HG03457 (cell line): ENCODE results near the gene NAA25.
"Not testable (repeated sequence)": the region's sequence is repeated elsewhere in the genome, so short reads cannot be mapped to it uniquely, and the experiment has no call there.

Experiments
- ATAC-seq: cut with Tn5 transposase; IDR thresholded peaks from one replicate; pipeline ENCODE4 v1.9.1; 2021; ENCODE audit warnings: moderate number of reproducible peaks; ENCODE audit not compliant: unreplicated experiment

NAA25 gene

DNA sequence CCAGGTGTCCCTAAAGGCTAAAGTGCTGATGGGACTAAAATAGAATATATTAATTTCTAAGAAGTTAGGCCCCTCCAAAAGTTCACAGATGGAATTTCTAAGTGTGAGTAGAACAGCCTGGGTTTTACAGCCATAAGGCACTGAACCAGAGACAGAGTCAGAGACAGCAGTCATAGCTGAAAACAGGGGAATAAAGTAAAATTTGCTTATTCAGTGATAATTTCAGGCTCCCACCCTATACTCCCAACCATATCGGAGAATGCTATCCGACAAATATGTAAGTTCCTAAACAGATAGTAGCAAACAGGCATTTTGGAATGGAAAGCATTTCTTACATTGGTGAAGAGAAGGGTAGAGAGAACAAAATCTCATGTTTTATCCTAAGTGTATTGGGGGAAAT lies 45.3 kb downstream of the NAA25 start:
- no peak for ATAC-seq

DNA sequence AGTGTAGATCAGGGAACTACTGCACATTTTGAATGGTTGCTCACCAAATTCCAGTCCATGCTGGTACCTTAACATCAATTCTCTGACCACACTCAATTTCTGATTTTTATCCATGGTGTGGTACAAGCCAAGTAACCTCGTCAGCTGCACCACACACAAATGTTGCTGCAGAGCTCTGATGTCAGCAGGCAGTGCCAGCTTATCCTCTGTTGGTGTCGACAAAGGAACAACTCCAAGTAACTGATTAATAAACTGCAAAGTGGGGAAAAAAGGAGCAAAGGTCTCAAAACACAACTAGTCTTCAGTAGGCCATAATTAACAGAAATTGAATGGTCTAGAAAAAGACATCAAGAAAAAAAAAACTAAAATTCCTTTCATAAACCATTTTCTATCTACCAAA lies 47.4 kb downstream of the NAA25 start:
- no peak for ATAC-seq

DNA sequence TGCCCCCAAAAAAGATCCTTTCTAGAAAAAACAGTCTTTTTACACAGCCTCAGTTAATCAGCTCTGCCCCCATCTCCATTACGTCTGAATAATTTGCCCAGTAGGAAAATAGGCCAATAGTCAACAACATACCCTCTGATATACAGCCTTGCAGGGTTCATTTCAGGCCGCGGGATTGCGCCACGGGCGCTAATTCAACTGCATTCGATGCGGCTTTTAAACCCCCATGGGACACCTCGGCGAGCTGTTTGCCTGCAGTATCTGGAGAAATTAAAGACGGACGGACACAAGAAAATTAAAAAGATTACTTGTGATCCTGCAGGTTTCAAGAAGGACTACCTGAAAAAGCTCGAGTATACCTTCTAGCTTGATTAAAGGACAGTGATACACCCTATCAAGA lies 59.2 kb downstream of the NAA25 start:
- no peak for ATAC-seq

DNA sequence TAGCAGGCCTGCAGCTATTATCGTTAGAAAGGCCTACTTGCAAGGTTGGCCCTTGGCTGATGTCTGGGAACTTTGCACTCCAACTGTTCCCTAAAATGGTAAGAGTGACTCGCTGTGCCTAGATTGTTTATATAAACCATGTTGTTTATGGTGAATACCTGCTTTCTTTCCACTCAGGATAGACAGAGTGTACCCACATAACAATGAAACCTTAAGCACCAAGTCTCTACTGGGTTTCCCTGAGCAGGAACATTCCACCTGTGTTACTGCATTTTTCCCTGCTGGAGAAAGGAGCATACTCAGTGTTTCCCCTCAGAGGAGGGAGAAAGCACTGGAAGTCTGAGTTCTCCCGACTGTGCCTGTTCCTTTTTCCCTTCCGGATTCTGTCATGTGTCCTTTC lies 62.6 kb downstream of the NAA25 start:
- no peak for ATAC-seq

DNA sequence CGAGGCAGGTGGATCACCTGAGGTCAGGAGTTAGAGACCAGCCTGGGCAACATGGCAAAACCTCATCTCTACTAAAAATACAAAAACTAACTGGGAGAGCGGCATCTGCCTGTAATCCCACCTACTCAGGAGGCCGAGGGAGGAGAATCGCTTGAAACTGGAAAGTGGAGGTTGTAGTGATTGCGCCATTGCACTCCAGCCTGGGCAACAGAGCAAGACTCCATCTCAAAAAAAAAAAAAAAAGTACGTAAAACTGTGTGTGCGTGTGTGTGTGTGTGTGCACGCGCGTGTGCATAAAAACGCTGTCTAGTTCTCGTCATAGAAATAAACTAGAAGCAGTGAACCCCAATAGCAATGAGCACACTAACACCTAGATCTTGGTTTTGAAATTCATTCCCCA lies 72.0 kb downstream of the NAA25 start:
- ATAC-seq, result not testable (repeated sequence)

DNA sequence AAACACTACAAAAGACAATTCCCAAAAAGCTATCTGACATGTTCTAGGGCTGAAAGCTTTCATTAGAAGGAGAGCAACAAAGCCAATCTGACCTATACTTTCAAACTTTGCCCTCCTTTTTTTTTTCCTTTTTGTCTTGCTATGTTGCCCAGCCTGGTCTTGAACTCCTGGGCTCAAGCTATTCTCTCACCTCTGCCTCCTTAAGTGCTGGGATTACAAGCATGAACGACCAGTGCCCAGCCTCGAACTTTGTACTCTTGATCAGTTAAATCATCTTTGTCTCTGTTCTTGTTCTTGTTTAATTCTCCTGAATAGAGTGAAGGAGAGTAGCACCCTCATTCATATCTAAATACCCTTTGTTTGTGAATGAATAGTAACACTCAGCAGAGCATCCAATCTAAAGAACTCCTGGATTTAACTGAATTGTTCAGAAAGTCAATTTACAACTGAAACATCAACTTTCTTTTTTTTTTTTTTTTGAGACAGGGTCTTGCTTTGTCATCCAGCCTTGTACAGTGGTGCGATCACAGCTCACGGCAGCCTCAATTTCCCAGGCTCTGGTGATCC lies 73.3 kb downstream of the NAA25 start:
- no peak for ATAC-seq

DNA sequence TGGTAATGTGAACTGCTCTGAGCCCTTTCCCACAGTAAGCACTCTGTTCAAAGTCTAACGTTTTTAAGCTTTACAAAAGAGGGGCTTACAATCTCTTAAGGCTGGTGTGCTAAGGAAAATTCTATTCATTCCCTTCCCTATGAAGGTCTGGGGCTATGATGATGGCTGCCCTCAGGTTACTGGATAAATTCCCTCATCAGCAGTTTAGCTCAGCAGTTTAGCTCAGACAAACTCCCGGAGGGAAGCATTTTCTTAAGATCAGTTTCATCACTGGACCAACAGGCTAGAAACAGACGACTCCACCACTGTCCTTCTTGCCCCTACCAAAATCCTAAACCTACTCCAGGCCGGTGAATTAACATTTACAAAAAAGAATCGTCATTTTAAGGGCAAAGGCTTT lies 76.3 kb downstream of the NAA25 start:
- ATAC-seq, result no peak

DNA sequence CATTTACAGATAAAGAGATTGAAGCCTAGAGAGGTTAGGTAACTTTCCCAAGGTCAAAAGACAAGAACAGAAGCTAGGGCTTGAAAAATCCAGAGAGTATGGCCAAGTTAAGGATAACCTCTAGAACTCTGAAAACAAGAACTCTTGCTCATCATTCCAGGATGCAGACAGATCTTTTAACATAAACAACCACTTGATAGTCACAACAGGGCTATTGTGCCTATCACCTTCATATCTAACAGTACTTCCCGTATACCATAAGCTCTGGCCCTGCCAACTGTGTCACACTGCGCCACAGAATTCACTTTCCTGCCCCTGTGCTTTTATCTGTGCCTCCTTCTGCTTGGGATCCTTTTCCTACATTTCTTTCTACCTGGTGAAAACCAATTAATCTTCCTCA lies 77.1 kb downstream of the NAA25 start:
- ATAC-seq, result no peak

DNA sequence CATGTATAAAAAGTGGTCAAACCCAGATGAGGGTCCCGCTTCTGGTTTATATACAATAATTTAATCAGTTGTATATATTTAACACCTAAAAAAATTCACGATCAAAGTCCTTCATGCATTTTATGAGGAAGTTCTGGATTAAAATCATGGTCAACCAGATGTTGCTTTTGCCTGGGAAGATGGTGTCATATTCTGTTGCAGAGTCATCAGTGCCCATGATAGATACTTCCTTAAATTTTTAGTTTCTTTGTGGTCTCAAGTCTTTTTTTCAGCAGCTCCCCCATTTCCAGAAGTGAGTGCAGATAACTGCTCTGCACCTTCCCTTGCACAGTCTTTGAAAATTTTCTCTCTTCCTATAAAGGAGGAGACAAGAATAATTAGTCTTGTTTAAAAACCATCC lies 79.3 kb downstream of the NAA25 start:
- no peak for ATAC-seq

DNA sequence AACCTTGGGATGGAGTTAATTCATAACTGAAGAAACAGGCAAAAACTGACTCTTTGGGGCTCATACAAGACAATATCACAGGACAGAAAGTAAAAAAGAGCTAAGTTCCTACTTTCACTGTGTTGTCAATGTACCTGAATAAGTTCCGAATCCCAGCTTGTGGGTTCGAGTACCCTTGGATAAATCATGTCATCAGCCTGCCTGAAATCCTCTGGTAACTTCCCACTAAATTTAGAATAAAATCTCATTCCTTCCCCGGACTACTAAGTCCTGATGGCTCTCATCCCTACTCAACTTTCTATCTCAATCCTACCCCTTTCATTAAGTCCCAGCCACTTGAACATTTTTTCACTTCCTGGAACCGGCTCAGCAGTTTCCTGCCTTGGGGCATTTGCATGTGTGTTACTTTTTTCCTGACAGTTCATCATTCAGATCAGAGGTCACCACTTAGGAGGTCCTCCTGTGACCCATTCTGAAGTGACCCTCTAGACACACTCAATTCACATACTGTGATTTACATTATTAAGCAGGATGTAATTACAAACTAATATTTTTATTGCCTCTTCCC lies 82.7 kb downstream of the NAA25 start:
- no peak for ATAC-seq

DNA sequence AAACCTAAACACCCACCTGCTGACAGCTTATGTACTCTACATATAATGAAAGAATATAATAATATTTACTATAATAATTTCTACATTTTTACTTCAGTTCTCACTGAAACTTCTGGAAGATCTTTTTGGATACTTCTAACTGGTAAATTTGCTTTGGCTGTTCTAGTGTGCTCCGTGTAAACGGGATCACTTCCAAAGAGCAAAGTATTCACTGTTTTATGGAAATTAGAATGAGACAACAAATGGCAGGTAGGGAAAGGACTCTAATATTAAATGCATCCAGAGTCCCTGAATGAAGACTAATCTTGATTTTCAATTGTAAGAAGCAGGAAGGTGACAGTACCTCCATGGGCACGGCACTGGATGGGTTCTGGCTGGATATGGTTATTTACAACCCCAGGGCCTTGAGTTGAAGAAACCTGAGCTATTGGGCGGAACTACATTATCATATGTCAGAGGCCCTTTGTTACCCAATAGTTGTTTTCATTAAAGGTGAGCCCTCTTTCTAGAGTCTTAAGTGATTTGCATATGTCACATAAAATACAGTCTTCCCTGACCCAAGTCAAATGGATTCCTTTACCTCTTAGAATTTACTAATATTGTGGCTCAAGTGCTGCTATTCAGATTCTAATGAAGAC lies 84.7 kb downstream of the NAA25 start:
- no peak for ATAC-seq

DNA sequence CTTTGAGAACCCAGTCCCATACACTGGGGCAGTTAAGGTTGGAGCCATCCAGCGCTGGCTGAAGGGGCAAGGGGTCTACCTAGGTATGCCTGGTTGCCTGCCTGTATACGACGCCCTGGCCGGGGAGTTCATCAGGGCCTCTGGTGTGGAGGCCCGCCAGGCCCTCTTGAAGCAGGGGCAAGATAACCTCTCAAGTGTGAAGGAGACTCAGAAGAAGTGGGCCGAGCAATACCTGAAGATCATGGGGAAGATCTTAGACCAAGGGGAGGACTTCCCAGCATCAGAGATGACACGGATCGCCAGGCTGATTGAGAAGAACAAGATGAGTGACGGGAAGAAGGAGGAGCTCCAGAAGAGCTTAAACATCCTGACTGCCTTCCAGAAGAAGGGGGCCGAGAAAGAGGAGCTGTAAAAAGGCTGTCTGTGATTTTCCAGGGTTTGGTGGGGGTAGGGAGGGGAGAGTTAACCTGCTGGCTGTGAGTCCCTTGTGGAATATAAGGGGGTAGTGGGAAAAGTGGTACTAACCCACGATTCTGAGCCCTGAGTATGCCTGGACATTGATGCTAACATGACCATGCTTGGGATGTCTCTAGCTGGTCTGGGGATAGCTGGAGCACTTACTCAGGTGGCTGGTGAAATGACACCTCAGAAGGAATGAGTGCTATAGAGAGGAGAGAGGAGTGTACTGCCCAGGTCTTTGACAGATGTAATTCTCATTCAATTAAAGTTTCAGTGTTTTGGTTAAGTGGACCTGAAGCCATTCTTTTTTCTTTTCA lies 86.2 kb downstream of the NAA25 start:
- no peak for ATAC-seq

DNA sequence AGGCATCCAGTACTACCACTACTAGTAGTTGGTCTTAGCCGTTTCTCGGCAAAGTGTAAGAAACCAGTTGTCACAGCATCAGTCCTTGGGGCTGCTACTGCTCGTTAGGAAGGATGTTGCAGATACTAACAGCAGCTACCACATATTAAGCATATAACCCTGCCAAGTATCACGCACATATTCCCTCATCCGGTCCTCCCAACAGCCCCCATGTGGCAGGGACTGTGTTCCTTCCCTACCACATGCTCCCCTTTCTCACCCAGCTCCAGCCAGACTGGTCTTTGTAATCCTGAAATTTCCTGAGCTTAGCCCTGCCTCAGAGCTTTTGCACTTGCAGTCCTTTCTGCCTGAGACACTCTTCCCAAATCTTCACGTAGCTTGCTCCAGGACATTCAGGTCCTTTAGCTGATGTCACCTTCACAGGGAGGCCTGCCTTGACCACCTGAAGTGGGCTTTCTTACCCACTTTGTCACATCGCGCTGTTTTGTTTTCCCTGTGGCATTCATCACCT lies 87.6 kb downstream of the NAA25 start:
- no peak for ATAC-seq

DNA sequence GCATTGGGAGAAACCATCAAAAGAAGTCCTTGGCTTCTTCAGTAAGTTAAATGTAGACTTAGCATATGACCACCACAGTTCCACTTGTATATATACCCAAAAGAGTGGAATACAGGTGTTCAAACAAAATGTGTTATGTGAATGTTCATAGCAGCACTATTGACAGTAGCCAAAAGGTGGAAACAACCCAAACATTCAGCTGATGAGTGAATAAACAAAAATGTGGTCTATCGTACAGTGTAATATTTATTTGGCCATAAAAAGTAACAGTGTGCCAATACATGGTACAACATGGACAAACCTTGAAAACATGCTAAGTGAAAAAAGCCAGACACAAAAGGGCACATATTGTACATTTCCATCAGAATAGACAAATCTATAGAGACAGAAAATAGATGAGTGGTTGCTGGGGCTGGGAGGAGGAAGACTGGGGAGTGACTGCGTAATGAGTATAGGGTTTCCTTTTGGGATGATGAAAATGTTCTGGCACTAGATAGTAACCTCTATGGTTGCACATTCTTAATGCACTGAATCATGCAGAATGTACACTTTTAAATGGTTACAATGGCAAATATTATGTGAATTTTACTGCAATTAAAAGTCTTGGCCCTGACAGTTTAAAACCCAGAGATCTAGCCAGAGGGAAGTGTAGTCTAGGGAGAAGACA lies 89.9 kb downstream of the NAA25 start:
- no peak for ATAC-seq

DNA sequence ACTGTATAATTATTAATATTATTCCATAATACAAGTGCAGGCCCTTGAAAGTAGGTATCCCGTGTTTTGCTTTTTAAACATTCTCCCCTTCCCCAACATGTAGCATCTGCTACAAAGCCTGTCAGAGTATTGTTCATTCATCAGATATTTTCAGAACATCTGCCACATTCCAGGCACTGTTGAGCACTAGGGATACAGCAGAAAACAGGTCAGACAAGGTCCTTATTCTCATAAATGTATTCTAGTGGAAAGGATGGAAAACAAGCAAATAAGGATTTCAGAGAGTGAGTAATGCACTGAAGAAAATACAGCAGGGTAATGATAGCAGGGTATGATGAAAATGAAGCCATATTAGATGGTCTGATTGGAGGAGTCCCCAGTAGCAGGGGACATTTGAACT lies 91.5 kb downstream of the NAA25 start:
- ATAC-seq, result no peak

DNA sequence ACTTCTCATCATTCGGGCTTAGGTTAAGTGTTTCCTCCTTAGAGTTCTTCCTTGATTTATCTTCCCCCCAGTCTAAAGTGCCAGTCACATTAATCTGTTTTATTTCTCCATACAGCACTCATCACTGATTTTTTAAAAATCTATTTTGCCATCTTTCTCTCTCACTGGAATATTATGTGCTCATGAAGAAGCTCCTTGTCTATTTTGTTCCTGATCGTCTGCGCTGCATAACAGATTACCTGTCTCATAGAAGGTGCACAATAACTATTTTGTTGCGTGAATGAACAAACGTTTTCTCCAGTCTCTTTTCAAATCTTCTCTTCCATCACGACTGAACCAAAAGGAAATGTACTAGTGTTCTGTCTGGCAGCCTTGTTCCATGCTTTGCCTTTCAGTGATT lies 92.6 kb downstream of the NAA25 start:
- no peak for ATAC-seq

DNA sequence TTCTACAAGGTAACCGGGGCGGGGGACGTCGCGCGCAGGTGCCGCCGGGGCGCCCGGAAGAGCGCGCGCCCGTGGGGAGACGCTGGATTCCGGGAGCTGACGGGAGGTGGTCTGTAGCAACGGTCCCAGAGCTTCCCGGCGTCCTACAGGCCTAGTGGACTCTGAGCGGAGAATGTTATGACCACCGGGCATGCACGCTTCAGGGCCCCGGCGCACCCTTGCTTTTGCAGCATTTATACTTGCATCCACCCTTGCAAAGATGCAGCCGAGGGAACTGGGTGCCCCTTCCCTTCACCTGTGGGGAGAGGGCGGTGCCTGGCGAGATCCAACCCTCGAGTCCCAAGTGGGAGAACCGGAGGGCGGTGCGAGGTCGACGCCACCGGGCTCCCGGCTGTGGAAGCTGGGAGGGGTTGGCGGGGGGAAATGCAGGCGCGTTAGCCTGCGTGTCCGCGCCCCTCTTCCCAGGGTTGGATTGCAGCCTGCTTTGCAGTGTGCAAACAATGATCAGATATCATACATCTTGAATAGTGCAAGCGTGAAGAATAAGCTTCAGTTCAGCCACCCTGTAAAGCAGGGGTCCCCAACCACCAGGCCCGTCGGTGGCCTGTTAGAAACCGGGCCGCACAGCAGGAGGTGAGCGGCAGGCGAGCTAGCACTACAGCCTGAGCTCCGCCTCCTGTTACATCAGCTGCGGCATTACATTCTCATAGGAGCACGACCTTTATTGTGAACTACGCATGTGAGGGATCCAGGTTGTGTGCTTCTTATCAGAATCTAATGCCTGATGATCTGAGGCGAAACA lies 94.8 kb downstream of the NAA25 start:
- peak; percentile 3 for ATAC-seq

DNA sequence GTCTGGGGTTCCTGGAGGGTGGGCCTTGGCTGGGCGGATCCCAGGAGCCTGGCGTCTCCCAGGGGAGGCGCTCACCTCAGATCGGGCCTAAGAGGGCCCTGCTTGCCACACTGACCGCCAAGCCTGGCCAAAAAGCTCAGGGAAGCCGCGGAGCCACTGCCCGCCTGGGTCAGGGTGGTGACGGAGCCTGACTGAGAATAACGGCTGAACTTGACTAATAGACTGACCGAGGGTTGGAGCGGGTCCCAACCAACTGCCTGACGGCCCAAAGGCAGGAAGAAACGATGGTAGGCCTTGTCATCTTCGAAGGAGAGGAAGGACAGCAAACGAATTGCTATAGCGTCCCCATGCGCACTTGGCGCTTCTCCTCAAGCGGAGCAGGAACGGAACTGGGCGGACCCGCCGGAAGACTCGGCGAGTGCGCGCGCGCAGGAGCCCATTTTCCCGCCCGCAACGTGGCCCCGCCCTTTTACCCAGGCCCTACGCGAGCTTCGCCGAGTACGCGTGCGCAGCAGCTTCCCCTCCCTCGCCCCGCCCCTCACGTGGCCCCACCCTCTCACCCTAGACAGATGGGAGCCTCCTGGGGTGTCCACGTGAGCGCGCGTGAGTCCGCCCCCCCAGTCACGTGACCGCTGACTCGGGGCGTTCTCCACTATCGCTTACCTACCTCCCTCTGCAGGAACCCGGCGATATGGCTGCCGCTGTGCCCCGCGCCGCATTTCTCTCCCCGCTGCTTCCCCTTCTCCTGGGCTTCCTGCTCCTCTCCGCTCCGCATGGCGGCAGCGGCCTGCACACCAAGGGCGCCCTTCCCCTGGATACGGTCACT lies 95.6 kb downstream of the NAA25 start, which contains the start of the genes ERP29 and TMEM116:
Gene ERP29 (plus strand): TSS at position 652 of the 826 bp plus-strand sequence. CDS start 40 bp downstream, at position 692.
Gene TMEM116 (minus strand): TSS at position 391 of the 826 bp plus-strand sequence. CDS start 7,895 bp downstream, outside the sequence.
- peak; percentile 62 for ATAC-seq

DNA sequence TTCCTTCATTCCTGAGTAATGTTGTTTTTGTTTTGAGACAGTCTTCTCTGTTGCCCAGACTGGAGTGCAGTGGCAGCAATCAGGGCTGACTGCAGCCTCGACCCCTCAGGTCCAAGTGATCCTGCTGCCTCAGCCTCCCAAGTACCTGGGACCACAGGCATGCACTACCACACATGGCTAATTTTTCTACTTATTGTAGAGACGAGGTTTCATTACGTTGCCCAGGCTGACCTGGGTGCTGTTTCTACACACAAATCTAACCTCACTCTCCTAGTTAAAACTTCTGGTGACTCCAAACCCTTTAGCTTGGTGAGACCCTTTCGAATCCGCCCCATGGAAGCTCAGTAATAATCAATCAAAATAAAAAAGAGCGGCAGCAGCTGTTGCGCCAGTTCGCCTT lies 96.9 kb downstream of the NAA25 start:
- ATAC-seq, result no peak
